Caco-2 (cell line): Measurements from ENCODE around the gene EHMT1. TPM values are rescaled to one million over a fixed set of nuclear protein-coding genes. Genes with fewer than 3 reads are reported as not detected.
A peak's percentile ranks its signal among the peaks of the same experiment; 100 is the strongest.

Source experiments
- BruUV-seq: library from RNA; stranded (reverse); fragments of 400-500 nt; replicated peaks from 2 replicates; lab custom pipeline; 2021; lab: Mats Ljungman, UMichigan
- CTCF ChIA-PET: fragments of 300-600 bp; sonication (Branson Sonifier 250); formaldehyde crosslinking; loops from one replicate; lab custom pipeline; 2022; ENCODE audit warnings: antibody characterized with exemption; lab: Charles Lee
- POLR2A ChIA-PET: fragments of 300-600 bp; sonication (Branson Sonifier 250); formaldehyde crosslinking; loops from one replicate; lab custom pipeline; 2022; ENCODE audit warnings: antibody characterized with exemption; lab: Charles Lee
- DNase-seq, 2 experiments: peaks; one replicate each; pipeline versions ENCODE4 v3.0.0 to v3.0.0-alpha.2; 2020 to 2022
- H3K27me3 ChIP-seq: replicated peaks from 2 replicates; pipeline ENCODE4 v1.6.0; 2011; ENCODE audit warnings: low read length; ENCODE audit not compliant: control insufficient read depth, insufficient read depth
- H3K36me3 ChIP-seq: 2 replicates; pipeline ENCODE4 v1.5.1; 2011; ENCODE audit warnings: low read length; ENCODE audit not compliant: control insufficient read depth, insufficient read depth
- H3K4me1 ChIP-seq: fragments of 250-450 bp; sonication (Bioruptor Pico); 2 replicates; pipeline ENCODE4 v1.5.1; 2020; ENCODE audit warnings: mild to moderate bottlenecking
- H3K4me3 ChIP-seq: 2 replicates; pipeline ENCODE4 v1.5.1; 2011; ENCODE audit warnings: low read depth, mild to moderate bottlenecking, control low read depth, low read length
- H3K9me3 ChIP-seq: fragments of 250-450 bp; sonication (Bioruptor Pico); 2 replicates; pipeline ENCODE4 v1.5.1; 2020; ENCODE audit warnings: mild to moderate bottlenecking, moderate library complexity
- H3K27ac Mint-ChIP-seq: one replicate; pipeline ENCODE4 v1.8.0; 2022; ENCODE audit warnings: mixed read lengths; ENCODE audit not compliant: unreplicated experiment
- H3K27me3 Mint-ChIP-seq: one replicate; pipeline ENCODE4 v1.8.0; 2022; ENCODE audit warnings: mixed read lengths; ENCODE audit not compliant: insufficient read depth, unreplicated experiment
- H3K36me3 Mint-ChIP-seq: one replicate; pipeline ENCODE4 v1.8.0; 2022; ENCODE audit warnings: mild to moderate bottlenecking, mixed read lengths; ENCODE audit not compliant: insufficient read depth, unreplicated experiment
- H3K4me1 Mint-ChIP-seq: one replicate; pipeline ENCODE4 v1.8.0; 2022; ENCODE audit warnings: low read depth, mixed read lengths; ENCODE audit not compliant: unreplicated experiment
- H3K4me3 Mint-ChIP-seq: one replicate; pipeline ENCODE4 v1.8.0; 2022; ENCODE audit warnings: mild to moderate bottlenecking, moderate library complexity, mixed read lengths; ENCODE audit not compliant: unreplicated experiment
- H3K9me3 Mint-ChIP-seq: one replicate; pipeline ENCODE4 v1.8.0; 2022; ENCODE audit warnings: mixed read lengths; ENCODE audit not compliant: unreplicated experiment
- CTCF ChIP-seq, 2 experiments: fragments of 200-600 bp in 1 of 2; IDR thresholded peaks; 1 replicate in 1 of 2; 2 replicates in 1 of 2; pipeline versions ENCODE4 v1.5.1 to v1.8.0; 2011 to 2022; ENCODE audit warnings: antibody characterized with exemption in 1 of 2, control low read depth in 1 of 2, inconsistent platforms in 1 of 2, low read depth in 1 of 2, low read length in 1 of 2, mild to moderate bottlenecking in 1 of 2, moderate library complexity in 1 of 2; ENCODE audit not compliant: insufficient read depth in 1 of 2, severe bottlenecking in 1 of 2, unreplicated experiment in 1 of 2
- intact Hi-C: fragments of 100-400 bp; cut with micrococcal nuclease; formaldehyde crosslinking; loops from one replicate; pipeline ENCODE4 v1.10.0; 2022; ENCODE audit not compliant: unreplicated experiment
- total RNA-seq: library from RNA; stranded (reverse); gene quantifications from 2 replicates; pipeline ENCODE4 v1.2.3, GENCODE V29; 2022

Gene EHMT1
- total RNA-seq, 1 experiment from 2014 or later: 92.9 TPM

- POLR2A ChIA-PET: no interaction called here
- no TSS peak for BruUV-seq
- intact Hi-C loops: no loop called here
Observed at GRCh38 chr9:137798901-137799629, 180.3 kb downstream of the EHMT1 start.

GRCh38 chr9:137799630-137799983, 180.8 kb downstream of the EHMT1 start:
- Mint-ChIP-seq H3K4me3 (no peak overlapping the region), H3K36me3 (peaks cover 58% of the 10 kb centered on the region), H3K27ac (no peak overlapping the region), H3K27me3 (no peaks in the 10 kb centered on the region), H3K9me3 (no peaks in the 10 kb centered on the region), H3K4me1 (no peaks in the 10 kb centered on the region)
- no peak overlapping the region for H3K4me3 ChIP-seq
- ChIA-PET POLR2A (no interaction called here), CTCF (no interaction called here)
- DNase-seq: no peak
- no peak for TF ChIP-seq CTCF (IDR thresholded peaks at IDR 0.05; ENCODE audit: insufficient read depth in 1 of 2, low read depth in 1 of 2, low read length in 1 of 2, severe bottlenecking in 1 of 2, unreplicated experiment in 1 of 2)
- peaks cover under 1% of the 10 kb centered on the region; the same call in 1 of the 2 replicates for H3K36me3 ChIP-seq
- H3K27me3 ChIP-seq: no peaks in the 10 kb centered on the region
- H3K4me1 ChIP-seq: no peaks in the 10 kb centered on the region
- intact Hi-C loops: no loop called here
- H3K9me3 ChIP-seq: no peaks in the 10 kb centered on the region
- BruUV-seq: no TSS peak

More at GRCh38 chr9:137798901-137799629, 180.3 kb downstream of the EHMT1 start:
- Mint-ChIP-seq H3K27ac (peak overlapping the region; percentile 7), H3K36me3 (peaks cover 59% of the 10 kb centered on the region), H3K9me3 (no peaks in the 10 kb centered on the region), H3K27me3 (no peaks in the 10 kb centered on the region), H3K4me1 (no peaks in the 10 kb centered on the region), H3K4me3 (no peak overlapping the region)
- Histone ChIP-seq H3K27me3 (no peaks in the 10 kb centered on the region), H3K36me3 (no peaks in the 10 kb centered on the region; the same call in 1 of the 2 replicates), H3K4me1 (no peaks in the 10 kb centered on the region), H3K9me3 (no peaks in the 10 kb centered on the region), H3K4me3 (no peak overlapping the region)
- CTCF ChIA-PET: no interaction called here
- TF ChIP-seq CTCF (IDR thresholded peaks at IDR 0.05; ENCODE audit: insufficient read depth in 1 of 2, low read depth in 1 of 2, low read length in 1 of 2, severe bottlenecking in 1 of 2, unreplicated experiment in 1 of 2): no peak
- no peak for DNase-seq

GRCh38 chr9:137800196-137801022, 181.6 kb downstream of the EHMT1 start:
- Mint-ChIP-seq H3K36me3 (peaks cover 61% of the 10 kb centered on the region), H3K4me3 (no peak overlapping the region), H3K9me3 (no peaks in the 10 kb centered on the region), H3K27me3 (no peaks in the 10 kb centered on the region), H3K4me1 (no peaks in the 10 kb centered on the region), H3K27ac (no peak overlapping the region)
- Histone ChIP-seq H3K4me3 (no peak overlapping the region), H3K9me3 (no peaks in the 10 kb centered on the region), H3K27me3 (no peaks in the 10 kb centered on the region), H3K36me3 (peaks cover 2% of the 10 kb centered on the region; the same call in 1 of the 2 replicates), H3K4me1 (no peaks in the 10 kb centered on the region)
- no peak for TF ChIP-seq CTCF (IDR thresholded peaks at IDR 0.05; ENCODE audit: insufficient read depth in 1 of 2, low read depth in 1 of 2, low read length in 1 of 2, severe bottlenecking in 1 of 2, unreplicated experiment in 1 of 2)
- CTCF ChIA-PET: no interaction called here
- DNase-seq: no peak
- BruUV-seq: no TSS peak
- intact Hi-C loops: no loop called here
- POLR2A ChIA-PET: no interaction called here
